ENCODE results near the gene RNPEP. TPM values are rescaled to one million over a fixed set of nuclear protein-coding genes. Genes with fewer than 3 reads are reported as not detected.

RNPEP gene
- total and polyA plus RNA-seq, 2 experiments from 2014 or later, result 32.1 to 80.3 TPM

GRCh38 chr1:202017749-202018467 is 35.5 kb downstream of the RNPEP start (continued):
- TF ChIP-seq, protein P1, sequence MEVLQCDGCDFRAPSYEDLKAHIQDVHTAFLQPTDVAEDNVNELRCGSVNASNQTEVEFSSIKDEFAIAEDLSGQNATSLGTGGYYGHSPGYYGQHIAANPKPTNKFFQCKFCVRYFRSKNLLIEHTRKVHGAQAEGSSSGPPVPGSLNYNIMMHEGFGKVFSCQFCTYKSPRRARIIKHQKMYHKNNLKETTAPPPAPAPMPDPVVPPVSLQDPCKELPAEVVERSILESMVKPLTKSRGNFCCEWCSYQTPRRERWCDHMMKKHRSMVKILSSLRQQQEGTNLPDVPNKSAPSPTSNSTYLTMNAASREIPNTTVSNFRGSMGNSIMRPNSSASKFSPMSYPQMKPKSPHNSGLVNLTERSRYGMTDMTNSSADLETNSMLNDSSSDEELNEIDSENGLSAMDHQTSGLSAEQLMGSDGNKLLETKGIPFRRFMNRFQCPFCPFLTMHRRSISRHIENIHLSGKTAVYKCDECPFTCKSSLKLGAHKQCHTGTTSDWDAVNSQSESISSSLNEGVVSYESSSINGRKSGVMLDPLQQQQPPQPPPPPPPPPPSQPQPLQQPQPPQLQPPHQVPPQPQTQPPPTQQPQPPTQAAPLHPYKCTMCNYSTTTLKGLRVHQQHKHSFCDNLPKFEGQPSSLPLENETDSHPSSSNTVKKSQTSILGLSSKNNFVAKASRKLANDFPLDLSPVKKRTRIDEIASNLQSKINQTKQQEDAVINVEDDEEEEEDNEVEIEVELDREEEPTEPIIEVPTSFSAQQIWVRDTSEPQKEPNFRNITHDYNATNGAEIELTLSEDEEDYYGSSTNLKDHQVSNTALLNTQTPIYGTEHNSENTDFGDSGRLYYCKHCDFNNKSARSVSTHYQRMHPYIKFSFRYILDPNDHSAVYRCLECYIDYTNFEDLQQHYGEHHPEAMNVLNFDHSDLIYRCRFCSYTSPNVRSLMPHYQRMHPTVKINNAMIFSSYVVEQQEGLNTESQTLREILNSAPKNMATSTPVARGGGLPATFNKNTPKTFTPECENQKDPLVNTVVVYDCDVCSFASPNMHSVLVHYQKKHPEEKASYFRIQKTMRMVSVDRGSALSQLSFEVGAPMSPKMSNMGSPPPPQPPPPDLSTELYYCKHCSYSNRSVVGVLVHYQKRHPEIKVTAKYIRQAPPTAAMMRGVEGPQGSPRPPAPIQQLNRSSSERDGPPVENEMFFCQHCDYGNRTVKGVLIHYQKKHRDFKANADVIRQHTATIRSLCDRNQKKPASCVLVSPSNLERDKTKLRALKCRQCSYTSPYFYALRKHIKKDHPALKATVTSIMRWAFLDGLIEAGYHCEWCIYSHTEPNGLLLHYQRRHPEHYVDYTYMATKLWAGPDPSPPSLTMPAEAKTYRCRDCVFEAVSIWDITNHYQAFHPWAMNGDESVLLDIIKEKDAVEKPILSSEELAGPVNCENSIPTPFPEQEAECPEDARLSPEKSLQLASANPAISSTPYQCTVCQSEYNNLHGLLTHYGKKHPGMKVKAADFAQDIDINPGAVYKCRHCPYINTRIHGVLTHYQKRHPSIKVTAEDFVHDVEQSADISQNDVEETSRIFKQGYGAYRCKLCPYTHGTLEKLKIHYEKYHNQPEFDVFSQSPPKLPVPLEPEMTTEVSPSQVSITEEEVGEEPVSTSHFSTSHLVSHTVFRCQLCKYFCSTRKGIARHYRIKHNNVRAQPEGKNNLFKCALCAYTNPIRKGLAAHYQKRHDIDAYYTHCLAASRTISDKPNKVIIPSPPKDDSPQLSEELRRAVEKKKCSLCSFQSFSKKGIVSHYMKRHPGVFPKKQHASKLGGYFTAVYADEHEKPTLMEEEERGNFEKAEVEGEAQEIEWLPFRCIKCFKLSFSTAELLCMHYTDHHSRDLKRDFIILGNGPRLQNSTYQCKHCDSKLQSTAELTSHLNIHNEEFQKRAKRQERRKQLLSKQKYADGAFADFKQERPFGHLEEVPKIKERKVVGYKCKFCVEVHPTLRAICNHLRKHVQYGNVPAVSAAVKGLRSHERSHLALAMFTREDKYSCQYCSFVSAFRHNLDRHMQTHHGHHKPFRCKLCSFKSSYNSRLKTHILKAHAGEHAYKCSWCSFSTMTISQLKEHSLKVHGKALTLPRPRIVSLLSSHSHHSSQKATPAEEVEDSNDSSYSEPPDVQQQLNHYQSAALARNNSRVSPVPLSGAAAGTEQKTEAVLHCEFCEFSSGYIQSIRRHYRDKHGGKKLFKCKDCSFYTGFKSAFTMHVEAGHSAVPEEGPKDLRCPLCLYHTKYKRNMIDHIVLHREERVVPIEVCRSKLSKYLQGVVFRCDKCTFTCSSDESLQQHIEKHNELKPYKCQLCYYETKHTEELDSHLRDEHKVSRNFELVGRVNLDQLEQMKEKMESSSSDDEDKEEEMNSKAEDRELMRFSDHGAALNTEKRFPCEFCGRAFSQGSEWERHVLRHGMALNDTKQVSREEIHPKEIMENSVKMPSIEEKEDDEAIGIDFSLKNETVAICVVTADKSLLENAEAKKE (CRISPR knock-in tag; IDR thresholded peaks at IDR 0.05), result no peak
- no peak for TF ChIP-seq JUNB (IDR thresholded peaks at IDR 0.05; ENCODE audit: unreplicated experiment)
- no peak for TF ChIP-seq EZH2 (IDR thresholded peaks at IDR 0.05; ENCODE audit: low read depth, unreplicated experiment)
- no peak for TF ChIP-seq ZNF331 (CRISPR knock-in tag; IDR thresholded peaks at IDR 0.05; ENCODE audit: low read depth)
- no peak for TF ChIP-seq ETS1 (IDR thresholded peaks at IDR 0.05)
- TF ChIP-seq POLR2AphosphoS5 (IDR thresholded peaks at IDR 0.05; ENCODE audit: low read depth), result no peak
- TF ChIP-seq, protein P2, sequence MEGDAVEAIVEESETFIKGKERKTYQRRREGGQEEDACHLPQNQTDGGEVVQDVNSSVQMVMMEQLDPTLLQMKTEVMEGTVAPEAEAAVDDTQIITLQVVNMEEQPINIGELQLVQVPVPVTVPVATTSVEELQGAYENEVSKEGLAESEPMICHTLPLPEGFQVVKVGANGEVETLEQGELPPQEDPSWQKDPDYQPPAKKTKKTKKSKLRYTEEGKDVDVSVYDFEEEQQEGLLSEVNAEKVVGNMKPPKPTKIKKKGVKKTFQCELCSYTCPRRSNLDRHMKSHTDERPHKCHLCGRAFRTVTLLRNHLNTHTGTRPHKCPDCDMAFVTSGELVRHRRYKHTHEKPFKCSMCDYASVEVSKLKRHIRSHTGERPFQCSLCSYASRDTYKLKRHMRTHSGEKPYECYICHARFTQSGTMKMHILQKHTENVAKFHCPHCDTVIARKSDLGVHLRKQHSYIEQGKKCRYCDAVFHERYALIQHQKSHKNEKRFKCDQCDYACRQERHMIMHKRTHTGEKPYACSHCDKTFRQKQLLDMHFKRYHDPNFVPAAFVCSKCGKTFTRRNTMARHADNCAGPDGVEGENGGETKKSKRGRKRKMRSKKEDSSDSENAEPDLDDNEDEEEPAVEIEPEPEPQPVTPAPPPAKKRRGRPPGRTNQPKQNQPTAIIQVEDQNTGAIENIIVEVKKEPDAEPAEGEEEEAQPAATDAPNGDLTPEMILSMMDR (conservative IDR thresholded peaks at IDR 0.05; ENCODE audit: low read depth in 2 of 2), result no peak
- no peak for TF ChIP-seq ZNF114 (CRISPR knock-in tag; IDR thresholded peaks at IDR 0.05)

Measured in GM23338 (cell line).